Stimulated activated CD4-positive, alpha-beta T cell treated with anti-CD3 and anti-CD28 coated beads, Interleukin-15, amount 100 ng/mL, for 48 hours (primary cell): ENCODE results near the gene EPS8L1.

Experiments
- DNase-seq, 2 donors: peaks; one replicate each; pipeline ENCODE4 v3.0.0-alpha.2; 2020; ENCODE audit warnings: low read depth in 2 of 2

EPS8L1 gene

DNA sequence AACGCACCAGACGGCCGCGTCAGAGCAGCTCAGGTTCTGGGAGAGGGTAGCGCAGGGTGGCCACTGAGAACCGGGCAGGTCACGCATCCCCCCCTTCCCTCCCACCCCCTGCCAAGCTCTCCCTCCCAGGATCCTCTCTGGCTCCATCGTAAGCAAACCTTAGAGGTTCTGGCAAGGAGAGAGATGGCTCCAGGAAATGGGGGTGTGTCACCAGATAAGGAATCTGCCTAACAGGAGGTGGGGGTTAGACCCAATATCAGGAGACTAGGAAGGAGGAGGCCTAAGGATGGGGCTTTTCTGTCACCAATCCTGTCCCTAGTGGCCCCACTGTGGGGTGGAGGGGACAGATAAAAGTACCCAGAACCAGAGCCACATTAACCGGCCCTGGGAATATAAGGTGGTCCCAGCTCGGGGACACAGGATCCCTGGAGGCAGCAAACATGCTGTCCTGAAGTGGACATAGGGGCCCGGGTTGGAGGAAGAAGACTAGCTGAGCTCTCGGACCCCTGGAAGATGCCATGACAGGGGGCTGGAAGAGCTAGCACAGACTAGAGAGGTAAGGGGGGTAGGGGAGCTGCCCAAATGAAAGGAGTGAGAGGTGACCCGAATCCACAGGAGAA is 39.9 kb downstream of the EPS8L1 start:
- DNase-seq, result no peak

- peak; percentile 25 to 44 for DNase-seq
Measured at GRCh38 chr19:55116232-55116858, 40.7 kb downstream of the EPS8L1 start.

DNA sequence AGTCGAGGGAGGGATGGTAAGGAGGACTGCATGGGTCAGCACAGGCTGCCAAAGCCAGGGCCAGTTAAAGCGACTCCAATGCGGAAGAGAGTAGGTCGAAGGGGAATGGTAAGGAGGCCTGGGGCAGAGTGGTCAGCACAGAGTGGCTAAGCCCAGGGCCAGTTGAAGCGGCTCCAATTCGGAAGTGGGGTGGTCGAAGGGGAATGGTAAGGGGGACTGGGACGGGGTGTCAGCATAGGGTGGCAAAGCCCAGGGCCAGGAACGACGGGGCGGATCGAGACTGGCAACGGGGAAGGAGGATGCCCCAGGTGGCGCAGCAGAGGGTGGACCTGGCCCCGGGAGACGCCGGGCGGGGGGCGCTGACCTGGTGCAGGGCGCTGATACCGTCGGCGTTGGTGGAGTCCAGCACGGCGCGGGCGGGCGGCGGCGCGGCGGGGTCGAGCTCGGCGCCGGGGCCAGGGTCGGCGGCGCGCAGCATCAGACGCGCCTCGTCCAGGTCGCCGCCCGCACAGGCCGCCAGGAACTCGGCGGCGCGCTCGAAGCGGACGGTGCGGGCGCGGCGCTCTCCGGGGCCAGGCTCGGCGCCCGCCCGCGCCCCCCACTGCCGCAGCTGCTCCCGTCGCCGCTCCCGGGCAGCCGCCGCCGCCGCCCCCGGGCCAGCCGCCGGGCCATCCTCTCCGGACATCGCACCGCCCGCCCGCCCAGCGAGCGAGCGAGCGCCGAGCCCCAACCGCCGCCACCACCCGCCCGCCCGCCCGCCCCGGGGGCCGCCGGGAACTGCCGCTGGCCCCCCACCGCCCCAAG is 41.4 kb downstream of the EPS8L1 start, which contains the start of gene PPP1R12C:
TSS of gene PPP1R12C (minus strand) at position 779 of the 804 bp plus-strand sequence. CDS start at position 685, 94 bp downstream.
- no peak for DNase-seq

DNA sequence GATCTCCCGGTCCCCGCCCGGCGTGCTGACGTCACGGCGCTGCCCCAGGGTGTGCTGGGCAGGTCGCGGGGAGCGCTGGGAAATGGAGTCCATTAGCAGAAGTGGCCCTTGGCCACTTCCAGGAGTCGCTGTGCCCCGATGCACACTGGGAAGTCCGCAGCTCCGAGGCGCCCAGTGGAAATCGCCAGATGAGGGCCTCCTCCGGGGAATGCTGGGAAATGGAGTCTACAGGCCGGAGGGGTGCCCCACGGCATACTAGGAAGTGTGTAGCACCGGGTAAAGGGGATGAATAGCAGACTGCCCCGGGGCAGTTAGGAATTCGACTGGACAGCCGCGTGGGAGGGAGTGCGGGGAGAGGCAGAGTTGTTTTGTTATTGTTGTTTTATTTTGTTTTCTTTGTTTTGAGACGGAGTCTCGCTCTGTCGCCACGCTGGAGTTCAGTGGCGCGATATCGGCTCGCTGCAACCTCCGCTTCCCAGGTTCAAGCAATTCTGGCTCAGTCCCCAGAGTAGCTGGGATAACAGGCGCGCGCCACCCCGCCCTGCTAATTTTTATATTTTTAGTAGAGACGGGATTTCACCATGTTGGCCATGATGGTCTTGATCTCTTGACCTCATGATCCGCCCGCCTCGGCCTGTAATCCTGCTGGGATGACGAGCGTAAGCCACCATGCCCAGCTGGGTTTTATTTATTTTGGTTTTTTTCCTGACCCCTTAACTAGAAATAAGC is 42.2 kb downstream of the EPS8L1 start:
- peak; percentile 96 to 98 for DNase-seq

- peak in 1 of 2 donors; percentile 32 for DNase-seq
Measured at GRCh38 chr19:55118401-55118991, 42.8 kb downstream of the EPS8L1 start.

DNA sequence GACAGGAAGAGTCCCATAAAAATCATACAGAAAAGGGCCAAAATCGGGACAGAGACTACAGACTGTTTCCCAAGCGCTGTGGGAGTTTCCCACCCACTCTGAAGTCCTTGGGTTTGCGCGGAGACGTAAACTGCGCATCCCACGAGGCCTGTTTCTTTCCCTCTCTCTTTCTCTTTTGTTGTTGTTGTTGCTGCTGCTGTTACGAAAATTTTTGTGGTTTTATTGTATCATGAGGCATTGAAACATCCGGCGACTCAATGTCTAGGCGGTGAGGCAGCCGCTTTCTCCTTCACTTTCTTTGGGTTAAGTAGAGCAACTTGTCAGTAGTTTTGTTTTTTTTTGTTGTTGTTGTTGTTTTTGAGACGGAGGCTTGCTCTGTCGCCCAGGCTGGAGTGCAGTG is 43.4 kb downstream of the EPS8L1 start:
- no peak for DNase-seq

- no peak for DNase-seq
Measured at GRCh38 chr19:55131421-55131820, 55.8 kb downstream of the EPS8L1 start.

GRCh38 chr19:55132453-55133129 is 56.9 kb downstream of the EPS8L1 start:
- DNase-seq, result no peak

DNA sequence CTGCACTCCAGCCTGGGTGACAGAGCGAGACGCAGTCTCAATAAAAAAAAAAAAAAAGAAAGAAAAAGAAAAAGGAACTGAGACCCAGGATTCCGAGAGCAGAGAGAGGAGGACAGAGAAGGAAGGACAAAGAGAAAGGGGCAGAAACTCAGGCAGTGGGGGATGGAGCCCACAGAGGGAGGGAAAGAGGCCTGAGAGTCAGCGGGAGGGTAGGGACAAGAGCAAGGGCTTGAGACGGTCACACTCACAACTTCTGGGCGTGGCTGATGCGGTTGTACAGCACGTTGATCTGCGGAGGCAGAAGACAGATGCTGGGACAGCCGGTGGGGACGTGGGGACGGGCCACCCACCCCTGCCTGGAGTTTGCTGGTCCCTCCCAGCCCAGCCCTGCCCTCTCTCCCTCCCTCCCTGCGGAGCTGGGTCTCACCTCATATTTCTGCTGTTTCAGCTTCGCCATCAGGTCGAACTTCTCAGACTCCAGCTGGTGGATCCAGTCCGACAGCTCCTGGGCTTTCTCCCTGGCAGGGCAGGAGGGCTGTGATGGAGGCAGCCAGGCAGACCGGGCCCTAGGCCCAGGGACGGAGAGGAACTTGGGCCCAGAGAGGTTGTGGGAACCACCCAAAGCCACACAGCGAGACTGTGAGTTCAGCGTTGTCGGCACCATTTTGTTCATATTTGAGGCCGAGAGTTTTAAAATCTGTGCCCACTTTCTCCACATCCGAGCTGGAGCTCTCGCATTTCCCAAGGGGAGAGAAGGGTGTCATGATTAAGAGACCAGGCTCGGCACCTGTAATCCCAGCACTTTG is 58.2 kb downstream of the EPS8L1 start:
- no peak for DNase-seq

DNA sequence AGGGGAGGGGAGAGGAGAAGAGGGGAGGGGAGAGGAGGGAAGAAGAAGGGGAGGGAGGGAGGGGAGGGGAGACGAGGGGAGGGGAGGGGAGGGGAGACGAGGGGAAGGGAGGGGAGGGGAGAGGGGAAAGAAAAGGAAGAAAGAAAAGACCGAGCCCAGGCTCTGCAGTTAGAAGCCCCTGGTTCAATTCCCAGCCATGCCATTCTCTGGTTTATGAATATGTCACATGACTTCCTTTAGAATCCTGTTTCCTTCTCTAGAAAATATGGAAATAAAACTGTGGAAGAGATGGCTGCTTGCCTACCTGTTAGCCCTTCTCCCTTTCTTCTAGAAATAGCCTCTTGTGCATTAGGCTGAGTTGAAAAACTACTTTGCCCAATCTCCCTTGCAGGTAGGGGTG is 59.1 kb downstream of the EPS8L1 start:
- no peak for DNase-seq

DNA sequence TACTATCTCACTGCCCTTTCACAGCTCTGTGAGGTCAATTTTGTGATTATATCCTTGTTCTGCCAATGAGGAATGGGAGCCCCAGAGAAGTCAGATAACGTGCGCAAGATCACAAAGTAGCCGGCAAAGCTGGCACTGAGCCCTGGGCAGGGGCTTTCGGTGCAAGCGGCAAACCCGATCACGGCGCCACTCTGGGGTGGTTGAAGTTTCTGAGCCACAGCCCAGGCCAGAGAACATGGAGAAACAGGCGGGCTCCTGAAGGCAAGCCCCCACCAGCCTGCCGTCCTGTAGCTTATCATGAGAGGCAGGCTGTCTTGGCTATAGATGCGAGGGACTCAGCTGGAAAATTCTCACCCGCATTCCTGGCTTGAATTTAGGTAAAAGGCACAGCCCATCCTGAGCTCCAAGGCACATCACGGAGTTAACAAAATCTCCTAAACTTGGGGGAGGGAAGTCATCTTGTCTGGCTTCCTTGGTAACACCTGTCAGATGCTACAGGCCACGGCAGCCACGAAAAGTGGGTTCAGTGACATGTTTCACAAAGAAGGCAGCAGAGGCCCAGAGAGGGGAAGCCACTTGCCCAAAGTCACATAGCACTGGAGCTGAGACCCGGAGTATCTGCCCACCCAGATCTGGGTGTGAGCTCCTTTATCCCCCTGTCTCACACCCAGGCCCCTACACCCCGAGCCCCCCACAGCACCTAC is 60.9 kb downstream of the EPS8L1 start:
- no peak for DNase-seq
